ENCODE data around the gene HES4. TPM values are rescaled to one million over a fixed set of nuclear protein-coding genes. Genes with fewer than 3 reads are reported as not detected.
"Not testable (repeated sequence)": the region's sequence is repeated elsewhere in the genome, so short reads cannot be mapped to it uniquely, and the experiment has no call there.

HES4 gene
- total and polyA plus RNA-seq, 2 donors (not counting 1 experiment from before 2014, with no cell fraction given) = 0.49 to 2.0 TPM

GRCh38 chr1:995665-996633 is 3.9 kb downstream of the HES4 start:
- no peak overlapping the region for H3K4me2 ChIP-seq (ENCODE audit: extremely low read depth, insufficient read depth, low read length)
- H4K20me1 ChIP-seq (ENCODE audit: control insufficient read depth, extremely low read depth, insufficient read depth, low read length) = no peaks in the 10 kb centered on the region
- no peaks in the 10 kb centered on the region for H3K9me3 ChIP-seq (ENCODE audit: control insufficient read depth, insufficient read depth, low read depth, low read length)
- H2AFZ ChIP-seq (ENCODE audit: low read length) = no peak overlapping the region
- TF ChIP-seq EZH2 (IDR thresholded peaks at IDR 0.05; ENCODE audit: low read length, missing control alignments) = no peak
- TF ChIP-seq, protein P1, sequence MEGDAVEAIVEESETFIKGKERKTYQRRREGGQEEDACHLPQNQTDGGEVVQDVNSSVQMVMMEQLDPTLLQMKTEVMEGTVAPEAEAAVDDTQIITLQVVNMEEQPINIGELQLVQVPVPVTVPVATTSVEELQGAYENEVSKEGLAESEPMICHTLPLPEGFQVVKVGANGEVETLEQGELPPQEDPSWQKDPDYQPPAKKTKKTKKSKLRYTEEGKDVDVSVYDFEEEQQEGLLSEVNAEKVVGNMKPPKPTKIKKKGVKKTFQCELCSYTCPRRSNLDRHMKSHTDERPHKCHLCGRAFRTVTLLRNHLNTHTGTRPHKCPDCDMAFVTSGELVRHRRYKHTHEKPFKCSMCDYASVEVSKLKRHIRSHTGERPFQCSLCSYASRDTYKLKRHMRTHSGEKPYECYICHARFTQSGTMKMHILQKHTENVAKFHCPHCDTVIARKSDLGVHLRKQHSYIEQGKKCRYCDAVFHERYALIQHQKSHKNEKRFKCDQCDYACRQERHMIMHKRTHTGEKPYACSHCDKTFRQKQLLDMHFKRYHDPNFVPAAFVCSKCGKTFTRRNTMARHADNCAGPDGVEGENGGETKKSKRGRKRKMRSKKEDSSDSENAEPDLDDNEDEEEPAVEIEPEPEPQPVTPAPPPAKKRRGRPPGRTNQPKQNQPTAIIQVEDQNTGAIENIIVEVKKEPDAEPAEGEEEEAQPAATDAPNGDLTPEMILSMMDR (conservative IDR thresholded peaks at IDR 0.05 in 1 of 2, IDR thresholded peaks at IDR 0.05 in 1 of 2; ENCODE audit: low read depth in 1 of 2, low read length in 2 of 2) = no peak
- no peaks in the 10 kb centered on the region for H3K79me2 ChIP-seq (ENCODE audit: control insufficient read depth, insufficient read depth, low read length)
- H3K4me1 ChIP-seq (ENCODE audit: control insufficient read depth, extremely low read depth, insufficient read depth, low read length) = peaks cover 2% of the 10 kb centered on the region
- H3K36me3 ChIP-seq (ENCODE audit: control insufficient read depth, insufficient read depth, low read length) = no peaks in the 10 kb centered on the region
- peaks cover 17% of the 10 kb centered on the region for H3K27me3 ChIP-seq (ENCODE audit: control insufficient read depth, insufficient read depth, low read length)
- DNase-seq (ENCODE audit: low read depth in 2 of 2) = no peak
- H3K27ac ChIP-seq (ENCODE audit: insufficient read depth, low read length) = no peak overlapping the region
- H3K9ac ChIP-seq (ENCODE audit: insufficient read depth, low read length) = no peak overlapping the region
- no peak overlapping the region for H3K4me3 ChIP-seq (replicated peaks in 1 of 4; ENCODE audit: control extremely low read depth in 1 of 4, insufficient read depth in 1 of 4, low read depth in 3 of 4, low read length in 4 of 4)

DNA sequence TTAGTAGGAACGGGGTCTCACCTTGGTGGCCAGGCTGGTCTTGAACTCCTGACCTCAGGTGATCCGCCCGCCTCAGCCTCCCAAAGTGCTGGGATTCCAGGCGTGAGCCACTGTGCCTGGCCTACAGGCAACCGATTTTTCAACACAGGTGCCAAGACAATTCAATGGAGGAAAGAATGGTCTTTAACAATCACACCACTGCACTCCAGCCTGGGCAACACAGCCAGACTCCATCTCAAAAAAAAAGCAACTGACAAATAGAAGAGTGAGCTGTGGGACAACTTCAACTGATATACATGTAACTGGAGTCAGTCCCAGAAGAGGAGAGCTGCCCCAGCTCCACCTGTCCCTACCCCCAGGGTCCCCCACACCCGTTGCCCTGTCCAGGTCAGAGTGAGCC is 5.4 kb downstream of the HES4 start:
- not testable (repeated sequence) for H3K4me3 ChIP-seq (replicated peaks in 1 of 4; ENCODE audit: control extremely low read depth in 1 of 4, insufficient read depth in 1 of 4, low read depth in 3 of 4, low read length in 4 of 4); H3K9ac ChIP-seq (ENCODE audit: insufficient read depth, low read length); H2AFZ ChIP-seq (ENCODE audit: low read length); DNase-seq (ENCODE audit: low read depth in 2 of 2); H3K79me2 ChIP-seq (ENCODE audit: control insufficient read depth, insufficient read depth, low read length); H4K20me1 ChIP-seq (ENCODE audit: control insufficient read depth, extremely low read depth, insufficient read depth, low read length); H3K27ac ChIP-seq (ENCODE audit: insufficient read depth, low read length); H3K9me3 ChIP-seq (ENCODE audit: control insufficient read depth, insufficient read depth, low read depth, low read length); H3K36me3 ChIP-seq (ENCODE audit: control insufficient read depth, insufficient read depth, low read length); H3K4me1 ChIP-seq (ENCODE audit: control insufficient read depth, extremely low read depth, insufficient read depth, low read length); H3K4me2 ChIP-seq (ENCODE audit: extremely low read depth, insufficient read depth, low read length)
- peaks cover 16% of the 10 kb centered on the region for H3K27me3 ChIP-seq (ENCODE audit: control insufficient read depth, insufficient read depth, low read length)

DNA sequence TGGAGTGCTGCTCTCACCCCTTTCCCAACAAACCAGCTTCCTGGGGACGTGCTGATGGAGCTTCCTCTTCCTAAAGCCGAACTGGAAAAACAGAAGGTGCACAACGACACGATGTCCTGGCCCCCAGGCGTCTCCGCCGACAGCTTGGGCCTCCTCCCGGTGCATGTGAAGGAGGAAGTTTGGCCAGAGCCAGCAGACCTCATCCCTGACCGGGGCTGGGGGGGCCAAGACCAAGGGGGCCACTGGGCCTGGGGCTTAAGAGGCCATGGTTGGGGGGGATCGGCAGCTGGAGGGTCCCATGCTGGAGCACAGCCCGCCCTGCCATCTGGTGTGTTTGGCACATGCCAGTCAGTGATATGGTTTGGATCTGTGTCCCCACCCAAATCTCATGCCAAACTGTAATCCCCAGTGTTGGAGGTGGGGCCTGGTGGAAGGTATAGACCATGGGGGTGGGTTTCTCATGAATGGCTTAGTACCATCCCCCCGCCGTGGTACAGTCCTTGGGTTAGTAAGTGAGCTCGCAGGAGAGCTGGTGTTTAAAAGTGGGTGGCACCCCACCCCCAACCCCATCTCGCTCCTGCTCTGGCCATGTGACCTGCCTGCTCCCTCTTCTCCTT is 6.4 kb downstream of the HES4 start:
- no peak overlapping the region for H3K4me2 ChIP-seq (ENCODE audit: extremely low read depth, insufficient read depth, low read length)
- DNase-seq (ENCODE audit: low read depth in 2 of 2) = no peak
- H3K79me2 ChIP-seq (ENCODE audit: control insufficient read depth, insufficient read depth, low read length) = no peaks in the 10 kb centered on the region
- H3K4me1 ChIP-seq (ENCODE audit: control insufficient read depth, extremely low read depth, insufficient read depth, low read length) = no peaks in the 10 kb centered on the region
- no peak overlapping the region for H2AFZ ChIP-seq (ENCODE audit: low read length)
- no peak overlapping the region for H3K27ac ChIP-seq (ENCODE audit: insufficient read depth, low read length)
- H3K4me3 ChIP-seq (replicated peaks in 1 of 4; ENCODE audit: control extremely low read depth in 1 of 4, insufficient read depth in 1 of 4, low read depth in 3 of 4, low read length in 4 of 4) = no peak overlapping the region
- no peak overlapping the region for H3K9ac ChIP-seq (ENCODE audit: insufficient read depth, low read length)
- H4K20me1 ChIP-seq (ENCODE audit: control insufficient read depth, extremely low read depth, insufficient read depth, low read length) = no peaks in the 10 kb centered on the region
- peaks cover 16% of the 10 kb centered on the region for H3K27me3 ChIP-seq (ENCODE audit: control insufficient read depth, insufficient read depth, low read length)
- no peaks in the 10 kb centered on the region for H3K9me3 ChIP-seq (ENCODE audit: control insufficient read depth, insufficient read depth, low read depth, low read length)
- no peaks in the 10 kb centered on the region for H3K36me3 ChIP-seq (ENCODE audit: control insufficient read depth, insufficient read depth, low read length)
- no peak for TF ChIP-seq EZH2 (IDR thresholded peaks at IDR 0.05; ENCODE audit: low read length, missing control alignments)
- TF ChIP-seq, protein P1 (conservative IDR thresholded peaks at IDR 0.05 in 1 of 2, IDR thresholded peaks at IDR 0.05 in 1 of 2; ENCODE audit: low read depth in 1 of 2, low read length in 2 of 2) = no peak

All from fibroblast of lung (primary cell).